ENCODE measurements around the gene PHKG1.
A peak's percentile ranks its signal among the peaks of the same experiment; 100 is the strongest.
"Not testable (repeated sequence)": the region's sequence is repeated elsewhere in the genome, so short reads cannot be mapped to it uniquely, and the experiment has no call there.

The PHKG1 gene

GRCh38 chr7:56083150-56083785 lies 9.5 kb downstream of the PHKG1 start:
- peak; percentile 82 for DNase-seq (ENCODE audit: low spot score)

DNA sequence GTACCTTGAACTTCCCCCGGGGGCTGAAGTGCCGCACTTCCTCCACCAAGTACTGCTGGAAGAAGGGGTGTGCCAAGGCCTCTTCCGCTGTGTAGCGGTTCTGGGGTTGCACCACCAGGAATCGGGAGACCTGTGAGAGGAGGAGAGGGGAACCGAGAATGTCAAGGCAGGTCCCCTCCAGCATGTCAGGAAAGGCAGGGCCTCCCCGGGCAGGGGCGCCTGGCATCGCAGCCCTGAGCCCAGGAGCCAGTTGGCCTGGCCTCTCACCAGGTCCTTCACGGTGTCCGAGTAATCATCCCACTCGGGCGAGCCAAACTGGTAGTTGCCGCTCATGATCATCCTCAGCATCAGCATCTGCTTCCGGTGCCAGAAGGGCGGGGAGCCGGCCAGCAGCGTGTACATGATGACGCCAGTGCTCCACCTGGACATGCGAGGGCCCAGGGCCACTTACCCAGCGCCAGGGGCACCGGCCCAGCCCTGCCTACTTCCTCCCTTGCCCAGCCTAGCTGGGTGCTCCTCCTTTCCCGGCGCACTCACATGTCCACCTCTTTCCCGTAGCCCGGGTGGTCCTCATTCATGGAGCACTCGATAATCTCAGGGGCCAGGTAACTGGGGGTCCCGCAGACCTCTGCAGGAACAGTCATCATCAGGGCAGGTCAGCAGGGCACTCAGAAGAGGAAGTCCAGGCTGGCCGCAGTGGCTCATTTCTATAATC lies 11.0 kb downstream of the PHKG1 start:
- no peak for DNase-seq (ENCODE audit: low spot score)

DNA sequence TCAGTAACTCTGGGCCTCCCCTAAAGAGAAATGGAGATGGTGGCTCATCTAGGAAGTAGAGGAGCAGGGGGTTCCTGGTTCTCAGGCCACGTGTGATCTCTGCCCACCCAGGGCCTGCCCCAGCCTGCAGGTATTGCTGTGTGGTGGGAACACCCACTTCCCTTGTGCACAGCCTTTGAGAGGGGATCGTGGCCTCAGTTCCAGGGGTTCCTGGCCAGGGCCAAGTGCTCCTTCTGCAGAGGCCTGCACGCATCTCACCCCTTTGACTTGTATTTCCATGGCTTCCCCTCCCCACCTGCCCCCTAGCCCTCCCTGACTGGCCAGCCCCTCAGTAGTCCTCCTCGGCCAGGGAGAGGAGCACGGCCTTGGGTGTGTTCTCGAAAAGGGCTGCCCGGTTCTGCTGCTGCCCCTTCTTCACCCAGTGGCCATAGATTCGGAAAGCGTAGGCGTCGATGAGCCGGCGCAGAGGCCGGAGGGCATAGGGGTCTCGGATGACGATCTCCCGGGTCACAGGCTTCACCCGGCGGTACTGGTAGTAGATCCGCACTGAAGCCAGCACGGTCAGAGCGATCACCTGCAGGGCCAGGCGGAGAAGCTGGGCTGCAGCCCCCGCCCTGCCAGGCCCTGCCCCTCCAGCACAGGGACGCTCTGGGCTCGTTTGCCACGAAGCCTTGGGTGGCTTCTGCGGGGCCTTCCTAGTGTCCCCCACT lies 11.9 kb downstream of the PHKG1 start:
- not testable (repeated sequence) for DNase-seq (ENCODE audit: low spot score)

GRCh38 chr7:56079450-56080185 lies 13.1 kb downstream of the PHKG1 start:
- peak; percentile 91 for DNase-seq (ENCODE audit: low spot score)

DNA sequence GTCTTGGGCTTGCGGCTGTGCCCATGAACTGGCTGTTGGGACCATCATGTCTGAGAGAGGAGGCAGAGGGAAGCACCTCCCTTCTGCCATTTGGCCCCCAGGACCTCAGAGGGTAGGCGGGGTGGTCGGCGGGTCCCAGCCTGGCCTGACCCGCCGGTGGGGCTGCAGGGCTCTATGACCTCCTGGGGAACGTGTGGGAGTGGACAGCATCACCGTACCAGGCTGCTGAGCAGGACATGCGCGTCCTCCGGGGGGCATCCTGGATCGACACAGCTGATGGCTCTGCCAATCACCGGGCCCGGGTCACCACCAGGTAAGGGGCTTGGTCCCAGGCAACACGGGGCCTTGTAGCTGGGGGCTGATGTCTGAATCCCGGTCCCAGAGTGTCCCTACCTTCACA lies 14.6 kb downstream of the PHKG1 start:
- DNase-seq (ENCODE audit: low spot score) = no peak

DNA sequence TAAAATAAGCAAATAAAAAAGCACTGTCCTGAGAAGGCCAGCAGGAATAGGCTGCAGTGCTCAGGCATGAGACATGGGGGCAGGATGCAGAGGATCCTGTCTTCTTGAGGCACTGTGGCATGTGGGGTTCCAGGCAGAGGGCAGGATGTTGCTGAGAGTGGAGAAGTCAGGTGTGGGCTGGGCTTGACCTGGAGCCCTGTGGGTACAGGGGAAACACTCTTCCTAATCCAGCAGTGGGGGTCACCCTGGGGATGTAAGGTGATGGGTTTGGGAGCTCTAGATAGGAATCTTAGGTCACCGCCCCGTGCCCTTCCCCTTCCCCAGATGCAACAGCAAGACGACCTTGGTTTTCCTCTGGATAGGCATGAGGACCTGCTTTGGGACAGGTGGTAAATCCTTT lies 15.1 kb downstream of the PHKG1 start:
- no peak for DNase-seq (ENCODE audit: low spot score)

GRCh38 chr7:56074371-56074791 lies 18.4 kb downstream of the PHKG1 start:
- DNase-seq (ENCODE audit: low spot score) = peak; percentile 77

- not testable (repeated sequence) for DNase-seq (ENCODE audit: low spot score)
These were observed 26.4 kb downstream of the PHKG1 start for GRCh38 chr7:56066376-56066775.

DNA sequence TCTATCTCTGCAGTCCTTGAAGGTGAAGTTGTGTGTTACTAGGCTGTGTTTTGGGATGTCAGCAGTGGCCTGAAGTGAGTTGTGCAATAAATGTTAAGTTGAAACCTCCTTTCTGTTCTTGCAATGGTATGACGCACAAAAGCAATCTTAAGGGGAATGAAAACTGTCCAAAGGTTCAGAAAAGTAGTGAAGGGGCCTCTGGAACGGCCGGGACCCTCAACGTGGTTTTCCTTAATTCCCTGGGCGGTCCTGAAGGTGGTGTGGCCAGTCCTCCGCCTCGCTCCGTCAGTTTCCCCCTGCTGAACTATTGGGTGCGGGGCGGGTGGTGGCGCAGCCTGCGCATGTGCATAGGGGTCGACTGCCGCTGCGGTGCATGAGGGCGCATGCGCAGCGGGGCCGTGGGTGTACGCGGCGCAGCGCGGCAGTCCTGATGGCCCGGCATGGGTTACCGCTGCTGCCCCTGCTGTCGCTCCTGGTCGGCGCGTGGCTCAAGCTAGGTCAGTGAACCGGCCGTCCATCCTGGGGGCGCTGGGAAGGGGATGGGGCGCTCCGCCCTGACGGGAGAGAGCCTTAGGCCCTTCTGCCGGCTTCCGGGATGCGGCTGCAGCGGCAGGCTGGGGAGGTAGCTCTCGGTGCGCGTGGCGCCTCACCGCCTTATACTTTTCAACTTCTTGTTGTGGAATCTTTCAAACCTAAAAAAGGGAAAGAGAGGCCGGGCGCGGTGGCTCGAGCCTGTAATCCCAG lies 28.7 kb downstream of the PHKG1 start, which contains the start of gene SUMF2:
Gene SUMF2, plus strand, starts transcription at position 405 of the 744 bp plus-strand sequence. Its CDS starts 26 bp downstream, at position 431.
- peak; percentile 89 for DNase-seq (ENCODE audit: low spot score)

- DNase-seq (ENCODE audit: low spot score) = no peak
These were observed 29.3 kb downstream of the PHKG1 start for GRCh38 chr7:56063500-56063881.

DNA sequence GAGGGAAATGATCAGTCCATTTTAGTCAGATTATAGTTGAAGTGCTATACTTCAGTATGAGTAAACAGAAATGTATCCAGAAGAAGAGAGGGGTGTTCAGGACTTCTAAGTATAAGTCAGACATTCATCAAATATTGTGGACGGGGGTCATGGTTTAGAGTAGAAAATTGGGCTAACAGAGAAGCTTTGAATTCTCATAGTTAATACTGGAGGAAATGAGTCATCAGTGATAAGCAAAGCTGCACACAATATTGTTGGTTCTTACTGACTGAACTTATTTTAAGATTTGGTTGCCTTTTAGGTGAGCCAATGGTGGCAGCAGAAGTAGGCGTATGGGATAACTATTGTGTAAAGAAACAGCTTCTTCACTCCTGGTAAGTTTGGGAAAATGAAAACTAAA lies 30.4 kb downstream of the PHKG1 start:
- no peak for DNase-seq (ENCODE audit: low spot score)

DNA sequence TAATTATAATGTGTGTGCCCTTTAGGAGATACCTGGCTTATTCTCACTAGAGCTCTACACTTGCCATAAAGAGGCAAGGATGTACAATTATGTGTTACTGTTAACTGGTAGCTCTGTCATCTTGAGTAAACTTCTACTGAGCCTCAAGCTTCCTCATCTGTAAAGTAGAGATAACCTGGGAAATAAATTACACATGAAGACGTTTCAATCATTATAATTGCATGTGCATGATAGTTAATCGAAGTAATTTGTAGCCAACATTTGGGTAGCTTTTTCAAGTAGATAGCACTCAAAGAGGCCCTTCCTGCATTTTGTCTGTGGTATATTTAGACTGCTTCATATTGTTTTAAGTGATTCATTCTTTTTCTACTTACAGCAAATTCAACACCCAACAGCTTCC lies 38.8 kb downstream of the PHKG1 start:
- no peak for DNase-seq (ENCODE audit: low spot score)

GRCh38 chr7:56053379-56053778 lies 39.4 kb downstream of the PHKG1 start:
- no peak for DNase-seq (ENCODE audit: low spot score)

DNA sequence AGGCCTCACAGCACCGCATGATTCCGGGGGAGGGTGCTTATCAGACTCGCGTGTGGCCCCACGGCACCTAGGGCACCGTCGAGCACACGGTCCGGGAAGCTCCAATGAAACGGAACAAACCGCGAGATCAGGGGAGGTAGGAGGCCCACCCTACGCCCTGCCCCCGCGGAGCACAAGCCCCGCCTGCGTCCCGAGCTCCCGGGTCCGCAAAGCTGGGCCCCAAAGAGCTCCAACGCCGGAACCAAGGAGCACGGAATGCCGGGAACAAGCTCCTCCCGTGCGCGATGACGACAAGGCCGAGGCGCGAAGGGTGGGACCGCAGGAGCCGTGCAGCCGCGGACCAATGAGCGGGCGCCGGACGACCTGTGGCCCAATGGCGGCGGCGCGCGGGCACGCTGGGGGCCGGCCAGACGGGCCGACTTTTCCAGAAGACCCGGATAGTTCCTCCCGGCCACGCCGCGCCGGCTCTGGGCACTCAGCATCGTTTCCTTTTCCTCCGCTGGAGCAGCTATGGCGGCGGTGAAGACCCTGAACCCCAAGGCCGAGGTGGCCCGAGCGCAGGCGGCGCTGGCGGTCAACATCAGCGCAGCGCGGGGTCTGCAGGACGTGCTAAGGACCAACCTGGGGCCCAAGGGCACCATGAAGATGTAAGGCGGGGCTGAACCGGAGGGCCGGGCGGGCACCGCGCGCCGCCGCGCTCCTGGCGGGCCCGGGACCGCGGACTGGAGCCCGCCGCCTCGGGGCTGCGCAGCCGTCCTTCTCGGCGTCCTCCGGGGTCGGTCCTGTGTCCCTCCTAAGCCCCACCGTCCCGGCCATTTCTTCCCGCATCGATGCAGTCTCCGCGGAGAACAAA lies 41.2 kb downstream of the PHKG1 start, which contains the start of the genes CCT6A and PSPH:
Gene CCT6A, plus strand, starts transcription at position 427 of the 853 bp plus-strand sequence. Its CDS starts 84 bp downstream, at position 511.
Gene PSPH, minus strand, starts transcription at position 106 of the 853 bp plus-strand sequence. CDS start 30,232 bp downstream, outside the sequence.
- peak; percentile 96 for DNase-seq (ENCODE audit: low spot score)

GRCh38 chr7:56051053-56051338 lies 41.8 kb downstream of the PHKG1 start:
- no peak for DNase-seq (ENCODE audit: low spot score)

GRCh38 chr7:56048763-56049162 lies 44.0 kb downstream of the PHKG1 start:
- DNase-seq (ENCODE audit: low spot score) = not testable (repeated sequence)

DNA sequence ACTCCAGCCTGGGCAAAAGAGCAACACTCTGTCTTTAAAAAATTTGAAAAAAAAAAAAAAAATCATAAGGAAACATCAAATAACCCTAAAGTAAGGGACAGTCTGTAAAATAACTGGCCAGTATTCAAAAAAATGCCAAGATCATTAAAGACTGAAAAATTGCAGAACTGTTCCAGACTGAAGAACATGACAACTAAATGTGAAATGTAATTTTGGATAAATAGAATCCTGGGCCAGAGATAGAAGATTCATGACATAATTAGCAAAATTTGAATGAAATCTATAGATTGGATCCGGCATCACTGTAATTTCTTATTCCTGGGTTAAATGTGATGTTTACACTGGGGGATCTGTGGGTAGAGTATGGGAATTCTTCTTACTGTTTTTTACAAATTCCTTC lies 44.5 kb downstream of the PHKG1 start:
- DNase-seq (ENCODE audit: low spot score) = no peak

DNA sequence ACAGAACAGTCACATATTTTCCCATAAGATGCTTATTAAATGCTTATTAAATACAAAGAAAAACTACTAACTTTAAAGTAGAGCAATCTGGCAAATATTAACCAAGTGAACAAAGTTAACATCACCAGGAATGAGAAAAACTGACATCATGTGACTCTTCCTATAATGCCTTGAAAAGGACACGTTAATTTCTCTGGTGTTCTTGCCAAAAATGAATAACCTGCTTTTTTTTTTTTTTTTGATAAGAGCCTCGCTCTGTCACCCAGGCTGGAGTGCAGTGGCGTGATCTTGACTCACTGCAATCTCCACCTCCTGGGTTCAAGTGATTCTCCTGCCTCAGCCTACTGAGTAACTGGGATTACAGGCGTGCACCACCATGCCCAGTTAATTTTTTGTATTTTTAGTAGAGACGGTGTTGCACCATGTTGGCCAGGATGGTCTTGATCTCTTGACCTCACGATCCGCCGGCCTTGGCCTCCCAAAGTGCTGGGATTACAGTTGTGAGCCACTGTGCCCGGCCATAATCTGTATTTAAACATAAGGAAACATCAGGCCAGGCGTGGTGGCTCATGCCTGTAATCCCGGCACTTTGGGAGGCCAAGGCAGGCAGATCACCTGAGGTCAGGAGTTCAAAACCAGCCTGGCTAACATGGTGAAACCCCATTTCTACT lies 45.2 kb downstream of the PHKG1 start:
- DNase-seq (ENCODE audit: low spot score) = not testable (repeated sequence)

DNA sequence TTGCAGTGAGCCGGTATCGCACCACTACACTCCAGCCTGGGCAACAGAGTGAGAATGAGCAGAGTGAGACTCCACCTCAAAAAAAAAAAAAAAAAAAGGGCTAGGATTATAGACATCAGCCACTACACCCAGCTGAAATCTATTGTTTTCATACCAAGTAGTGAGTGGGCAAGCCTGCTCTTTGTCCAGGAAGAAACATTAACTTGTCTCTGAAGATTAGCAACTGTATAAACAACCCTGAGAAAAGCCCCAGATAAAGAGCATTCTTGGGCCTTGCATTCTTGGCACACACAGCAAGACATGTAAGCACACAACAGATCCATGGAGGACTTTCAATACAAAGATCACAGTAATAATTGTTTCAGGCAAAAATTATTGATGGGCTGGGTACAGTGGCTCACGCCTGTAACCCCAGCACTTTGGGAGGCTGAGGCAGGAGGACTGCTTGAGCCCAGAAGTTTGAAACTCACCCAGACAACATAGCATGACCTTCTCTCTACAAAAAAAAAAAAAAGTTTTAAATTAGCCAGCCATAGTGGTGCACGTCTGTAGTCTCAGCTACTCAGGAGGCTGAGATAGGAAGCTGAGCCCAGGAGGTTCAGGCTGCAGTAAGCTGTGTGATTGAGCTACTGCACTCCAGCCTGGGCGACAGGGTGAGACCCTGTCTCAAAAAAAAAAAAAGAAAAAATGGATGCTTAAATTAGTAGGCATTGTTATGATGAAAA lies 45.9 kb downstream of the PHKG1 start:
- DNase-seq (ENCODE audit: low spot score) = no peak
